Esophagus squamous epithelium (tissue), 4 donors: ENCODE data around the gene CSNK2B.
"Not testable (repeated sequence)": the region's sequence is repeated elsewhere in the genome, so short reads cannot be mapped to it uniquely, and the experiment has no call there.

Experiments
- CTCF ChIP-seq, 6 experiments: fragments of 450-650 bp in 4 of 6; fragments of 200-600 bp in 2 of 6; sonication (generic) in 2 of 6; IDR thresholded peaks; one replicate each; pipeline ENCODE4 v1.5.1; 2016 to 2019; ENCODE audit warnings: antibody characterized with exemption in 6 of 6, mild to moderate bottlenecking in 4 of 6, moderate library complexity in 4 of 6
- POLR2A ChIP-seq, 4 donors: fragments of 450-650 bp; IDR thresholded peaks; one replicate each; pipeline ENCODE4 v1.6.1; 2017; ENCODE audit warnings: antibody characterized with exemption in 4 of 4, mild to moderate bottlenecking in 4 of 4, moderate library complexity in 3 of 4

GRCh38 chr6:31709157-31709556 is 43.3 kb downstream of the CSNK2B start:
- not testable (repeated sequence) for TF ChIP-seq POLR2A, CTCF (IDR thresholded peaks at IDR 0.05)
